GM12875 (cell line): ENCODE measurements around the gene CDKN2D.

Experiments used
- H3K4me3 ChIP-seq: one replicate; pipeline ENCODE4 v1.5.1; 2011; ENCODE audit warnings: low read depth, low read length, control low read depth
- CTCF ChIP-seq: IDR thresholded peaks from 2 replicates; pipeline ENCODE4 v1.5.1; 2011; ENCODE audit warnings: low read depth, mild to moderate bottlenecking, control low read depth, inconsistent platforms, low read length, moderate library complexity, borderline replicate concordance; ENCODE audit not compliant: insufficient read depth

CDKN2D gene

GRCh38 chr19:10566408-10566657, 2.4 kb downstream of the CDKN2D start:
- TF ChIP-seq CTCF: no peak
- H3K4me3 ChIP-seq: peak overlapping the region; percentile 91

GRCh38 chr19:10565567-10566407, 3.0 kb downstream of the CDKN2D start, which contains the start of gene KRI1:
Gene KRI1 (minus strand): TSS chr19:10566010. CDS start chr19:10565999, 11 bp downstream.
- H3K4me3 ChIP-seq: peak within 1 kb of the TSS; percentile 91
- TF ChIP-seq CTCF: peak; percentile 51

GRCh38 chr19:10565028-10565566, 3.7 kb downstream of the CDKN2D start:
- H3K4me3 ChIP-seq: peak overlapping the region; percentile 91
- TF ChIP-seq CTCF: peak; percentile 53; the same call in 1 of the 2 replicates

- no peak overlapping the region for H3K4me3 ChIP-seq
- no peak for TF ChIP-seq CTCF
Observed at GRCh38 chr19:10562609-10563008, 6.2 kb downstream of the CDKN2D start.

- no peak overlapping the region for H3K4me3 ChIP-seq
- TF ChIP-seq CTCF: no peak
Observed at GRCh38 chr19:10560154-10560553, 8.6 kb downstream of the CDKN2D start.

GRCh38 chr19:10557603-10558197, 11.1 kb downstream of the CDKN2D start:
- no peak for TF ChIP-seq CTCF
- H3K4me3 ChIP-seq: no peak overlapping the region

- TF ChIP-seq CTCF: no peak
- H3K4me3 ChIP-seq: no peak overlapping the region
Observed at GRCh38 chr19:10555610-10555973, 13.2 kb downstream of the CDKN2D start.
